ENCODE results near the gene S100A16.

S100A16 gene, protein sequence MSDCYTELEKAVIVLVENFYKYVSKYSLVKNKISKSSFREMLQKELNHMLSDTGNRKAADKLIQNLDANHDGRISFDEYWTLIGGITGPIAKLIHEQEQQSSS

DNA sequence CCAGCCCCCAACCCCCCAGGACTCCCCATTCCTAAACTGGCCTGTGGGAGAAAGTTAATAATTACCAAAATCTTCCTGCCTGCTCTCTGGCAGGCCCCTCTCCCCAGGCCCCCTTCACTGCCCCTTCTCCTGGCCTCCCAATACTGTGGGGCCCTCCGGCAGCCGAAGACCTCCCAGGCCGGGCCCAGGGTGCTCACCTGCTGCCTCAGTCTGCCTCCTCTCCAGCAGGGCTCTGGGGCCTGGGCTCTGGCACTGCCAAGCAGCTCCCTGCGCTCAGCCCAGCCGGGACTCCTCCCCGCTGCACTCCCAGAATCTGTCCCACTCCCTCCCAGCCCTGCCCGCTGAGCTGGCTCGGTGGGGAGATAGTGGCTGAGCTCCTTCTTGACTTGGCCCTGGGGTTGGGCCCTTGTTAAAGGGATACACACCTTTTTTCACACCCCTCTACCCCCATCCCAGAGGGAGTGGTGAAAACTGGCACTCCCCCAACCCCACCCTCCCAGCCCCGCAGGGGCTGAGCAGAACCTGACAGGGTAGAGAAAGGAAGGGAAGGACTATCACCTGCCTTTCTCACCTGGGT, at the start of gene S100A16:
Gene S100A16, minus strand, starts transcription at position 383 of the 577 bp plus-strand sequence. CDS start 4,986 bp downstream, outside the sequence.
- Histone ChIP-seq H3K4me1 (ENCODE audit: control insufficient read depth, low read depth, low read length) (peaks cover 28% of the 10 kb centered on the region), H3K27ac (ENCODE audit: low read length) (no peak within 1 kb of the TSS), H3K9me3 (ENCODE audit: control insufficient read depth, low read depth, low read length) (no peaks in the 10 kb centered on the region), H3K36me3 (ENCODE audit: control insufficient read depth, low read depth, low read length) (no peaks in the 10 kb centered on the region), H3K27me3 (ENCODE audit: control insufficient read depth, insufficient read depth, low read length) (no peaks in the 10 kb centered on the region), H3K9ac (ENCODE audit: low read length) (peak within 1 kb of the TSS; percentile 6), H3K4me3 (ENCODE audit: low read length) (peak within 1 kb of the TSS; percentile 48)

DNA sequence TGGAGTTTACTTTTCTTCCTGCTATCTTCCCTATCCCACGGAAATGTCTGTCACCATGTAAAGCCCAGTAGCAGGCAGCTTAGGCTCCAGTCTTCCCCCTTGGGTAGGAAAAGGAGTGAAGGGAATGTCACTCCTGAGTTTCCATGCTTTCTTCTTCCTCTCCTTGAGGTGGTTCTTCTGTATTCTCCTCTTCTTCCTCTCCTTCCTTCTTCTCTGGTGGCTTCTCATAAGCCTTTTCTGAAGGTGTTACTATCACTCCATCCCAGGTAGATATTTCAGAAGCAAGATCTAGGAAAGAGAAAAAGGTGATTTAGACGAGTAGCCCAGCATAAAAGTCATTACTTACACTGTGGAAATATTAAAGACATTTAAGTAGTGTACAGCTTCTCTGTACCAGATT, 49.3 kb upstream of the S100A16 start:
- Histone ChIP-seq H3K27ac (ENCODE audit: low read length) (no peak overlapping the region), H3K9me3 (ENCODE audit: control insufficient read depth, low read depth, low read length) (no peaks in the 10 kb centered on the region), H3K4me1 (ENCODE audit: control insufficient read depth, low read depth, low read length) (peaks cover 3% of the 10 kb centered on the region), H3K9ac (ENCODE audit: low read length) (no peak overlapping the region), H3K27me3 (ENCODE audit: control insufficient read depth, insufficient read depth, low read length) (no peaks in the 10 kb centered on the region), H3K36me3 (ENCODE audit: control insufficient read depth, low read depth, low read length) (peaks cover 64% of the 10 kb centered on the region), H3K4me3 (ENCODE audit: low read length) (no peak overlapping the region)

DNA sequence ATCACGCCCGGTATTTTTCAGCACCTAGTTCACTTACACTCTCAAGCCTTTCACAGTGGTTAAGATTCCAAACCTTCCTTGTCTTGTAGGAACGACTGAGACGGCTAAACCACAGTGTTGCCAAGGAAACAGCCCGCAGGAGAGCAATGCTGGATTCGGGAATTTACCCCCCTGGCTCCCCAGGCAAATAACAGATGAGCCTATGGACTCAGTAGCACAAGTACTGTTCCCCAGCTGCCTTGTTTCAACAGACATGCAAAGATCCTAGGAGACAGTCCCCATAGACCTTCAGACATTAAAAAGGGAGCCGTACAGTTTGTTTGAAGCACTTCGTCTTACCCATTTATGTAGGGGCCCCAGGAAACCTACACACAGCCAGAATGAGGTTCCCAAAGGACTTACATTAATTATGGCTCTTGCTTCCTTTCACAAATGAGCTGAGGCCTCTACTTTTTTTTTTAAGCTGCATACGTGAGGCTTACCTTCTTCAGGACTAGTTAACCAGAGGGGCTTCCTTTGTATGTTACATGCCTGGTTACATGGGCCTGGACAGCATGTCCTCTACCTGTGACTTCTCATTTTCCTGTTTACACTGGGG, 48.3 kb upstream of the S100A16 start:
- Histone ChIP-seq H3K4me1 (ENCODE audit: control insufficient read depth, low read depth, low read length) (peaks cover 3% of the 10 kb centered on the region), H3K9ac (ENCODE audit: low read length) (no peak overlapping the region), H3K9me3 (ENCODE audit: control insufficient read depth, low read depth, low read length) (no peaks in the 10 kb centered on the region), H3K27me3 (ENCODE audit: control insufficient read depth, insufficient read depth, low read length) (no peaks in the 10 kb centered on the region), H3K4me3 (ENCODE audit: low read length) (no peak overlapping the region), H3K36me3 (ENCODE audit: control insufficient read depth, low read depth, low read length) (peaks cover 54% of the 10 kb centered on the region), H3K27ac (ENCODE audit: low read length) (no peak overlapping the region)

DNA sequence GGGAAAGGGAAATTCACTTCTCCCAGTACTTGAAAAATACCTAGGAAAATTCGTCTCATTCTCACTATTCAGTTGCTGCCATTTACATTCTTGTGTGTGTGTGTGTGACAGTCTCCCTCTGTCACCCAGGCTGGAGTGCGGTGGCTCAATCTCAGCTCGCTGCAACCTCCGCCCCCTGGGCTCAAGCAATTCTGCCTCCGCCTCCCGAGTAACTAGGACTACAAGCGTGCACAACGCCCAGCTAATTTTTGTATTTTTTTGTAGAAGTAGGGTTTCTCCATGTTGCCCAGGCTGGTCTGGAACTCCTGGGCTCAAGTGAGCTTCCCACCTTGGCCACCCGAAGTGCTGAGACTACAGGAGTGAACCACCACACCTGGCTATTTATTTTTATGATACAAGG, 46.7 kb upstream of the S100A16 start:
- H3K4me1 ChIP-seq (ENCODE audit: control insufficient read depth, low read depth, low read length), result peaks cover 3% of the 10 kb centered on the region
- H3K9me3 ChIP-seq (ENCODE audit: control insufficient read depth, low read depth, low read length), result no peaks in the 10 kb centered on the region
- H3K27me3 ChIP-seq (ENCODE audit: control insufficient read depth, insufficient read depth, low read length), result no peaks in the 10 kb centered on the region
- H3K27ac ChIP-seq (ENCODE audit: low read length), result no peak overlapping the region
- H3K4me3 ChIP-seq (ENCODE audit: low read length), result peak overlapping the region; percentile 93
- H3K36me3 ChIP-seq (ENCODE audit: control insufficient read depth, low read depth, low read length), result peaks cover 38% of the 10 kb centered on the region
- H3K9ac ChIP-seq (ENCODE audit: low read length), result no peak overlapping the region

DNA sequence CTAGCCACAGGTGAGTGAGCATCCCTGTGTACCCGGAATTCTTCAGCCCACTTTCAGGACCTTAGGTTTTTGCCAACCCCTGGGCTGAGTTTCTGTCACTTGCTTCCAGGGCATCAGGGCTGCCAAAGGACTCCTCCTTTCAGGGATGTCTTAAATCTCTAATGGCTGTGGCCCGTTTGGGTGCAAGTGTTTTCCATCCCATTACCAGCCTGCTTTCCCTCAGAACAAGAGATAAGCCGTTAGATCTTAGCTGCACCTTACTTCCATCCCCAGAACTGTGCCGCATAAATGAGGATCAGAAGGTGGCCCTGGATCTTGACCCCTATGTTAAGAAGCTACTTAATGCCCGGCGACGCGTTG, 46.2 kb upstream of the S100A16 start:
- H3K27ac ChIP-seq (ENCODE audit: low read length), result peak overlapping the region; percentile 50

DNA sequence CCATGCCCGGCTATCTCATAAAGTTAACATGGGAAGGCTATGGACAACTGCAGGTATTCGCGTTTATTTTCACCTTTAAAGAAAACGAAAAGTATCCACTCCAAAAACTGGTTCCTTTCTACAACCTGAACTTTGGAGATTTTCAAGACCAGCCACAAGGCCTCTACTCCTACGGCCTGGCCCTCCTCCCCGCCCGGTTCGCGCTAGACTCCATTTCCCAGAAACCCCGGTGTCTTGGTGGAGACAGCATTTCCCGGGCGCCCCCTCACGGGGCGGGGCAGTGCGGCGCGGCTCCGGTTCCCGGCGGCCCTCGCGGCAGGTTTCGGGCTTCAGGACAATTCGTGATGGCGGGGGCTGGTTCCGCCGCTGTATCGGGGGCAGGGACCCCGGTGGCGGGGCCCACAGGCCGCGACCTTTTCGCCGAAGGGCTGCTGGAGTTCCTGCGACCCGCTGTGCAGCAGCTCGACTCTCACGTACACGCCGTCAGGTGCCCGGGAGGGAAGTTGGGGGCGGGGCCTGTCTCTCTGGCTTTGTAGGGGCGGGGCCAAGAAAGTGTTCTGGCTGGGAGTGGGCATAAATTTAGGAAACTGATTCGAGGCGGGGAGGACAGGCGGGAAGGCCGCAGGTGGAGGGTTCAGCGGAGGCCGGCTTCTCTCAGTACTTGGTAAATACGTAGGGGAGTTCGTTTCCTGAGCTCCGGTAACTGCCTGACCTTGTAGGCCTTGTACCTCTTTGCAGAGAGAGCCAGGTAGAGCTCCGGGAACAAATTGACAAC, 45.6 kb upstream of the S100A16 start, which contains the start of gene SNAPIN:
Gene SNAPIN, plus strand, starts transcription at position 304 of the 775 bp plus-strand sequence. Its CDS starts 41 bp downstream, at position 345.
- Histone ChIP-seq H3K4me1 (ENCODE audit: control insufficient read depth, low read depth, low read length) (peaks cover 3% of the 10 kb centered on the region), H3K36me3 (ENCODE audit: control insufficient read depth, low read depth, low read length) (peaks cover 27% of the 10 kb centered on the region), H3K9ac (ENCODE audit: low read length) (peak within 1 kb of the TSS; percentile 81), H3K27ac (ENCODE audit: low read length) (peak within 1 kb of the TSS; percentile 50), H3K9me3 (ENCODE audit: control insufficient read depth, low read depth, low read length) (no peaks in the 10 kb centered on the region), H3K4me3 (ENCODE audit: low read length) (peak within 1 kb of the TSS; percentile 93), H3K27me3 (ENCODE audit: control insufficient read depth, insufficient read depth, low read length) (no peaks in the 10 kb centered on the region)

More for the DNA sequence above, 46.2 kb upstream of the S100A16 start:
- peak overlapping the region; percentile 93 for H3K4me3 ChIP-seq (ENCODE audit: low read length)
- H3K27me3 ChIP-seq (ENCODE audit: control insufficient read depth, insufficient read depth, low read length), result no peaks in the 10 kb centered on the region
- H3K36me3 ChIP-seq (ENCODE audit: control insufficient read depth, low read depth, low read length), result peaks cover 33% of the 10 kb centered on the region
- H3K4me1 ChIP-seq (ENCODE audit: control insufficient read depth, low read depth, low read length), result peaks cover 3% of the 10 kb centered on the region
- H3K9me3 ChIP-seq (ENCODE audit: control insufficient read depth, low read depth, low read length), result no peaks in the 10 kb centered on the region
- peak overlapping the region; percentile 81 for H3K9ac ChIP-seq (ENCODE audit: low read length)

DNA sequence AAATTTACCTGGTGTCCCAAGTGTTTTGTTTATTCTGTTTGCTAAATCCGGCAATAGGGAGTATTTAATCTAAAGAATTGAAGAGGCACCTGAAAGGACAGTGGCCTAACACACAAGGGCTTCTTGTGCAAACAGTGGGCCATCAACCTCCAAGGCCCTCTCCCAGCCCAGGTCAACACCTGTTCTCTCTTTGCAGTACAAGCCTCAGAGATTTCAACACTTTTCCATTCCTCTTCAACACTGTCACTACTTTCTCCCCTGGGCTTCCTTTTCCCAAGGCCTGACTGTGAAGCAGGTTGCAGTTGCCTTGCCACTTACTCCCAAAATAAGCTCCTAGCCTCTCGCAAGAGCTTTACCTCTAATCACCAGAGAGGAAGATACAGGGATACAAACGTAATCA, 42.4 kb upstream of the S100A16 start:
- H3K4me1 ChIP-seq (ENCODE audit: control insufficient read depth, low read depth, low read length), result peaks cover 3% of the 10 kb centered on the region
- H3K4me3 ChIP-seq (ENCODE audit: low read length), result no peak overlapping the region
- no peaks in the 10 kb centered on the region for H3K36me3 ChIP-seq (ENCODE audit: control insufficient read depth, low read depth, low read length)
- H3K27ac ChIP-seq (ENCODE audit: low read length), result no peak overlapping the region
- no peaks in the 10 kb centered on the region for H3K27me3 ChIP-seq (ENCODE audit: control insufficient read depth, insufficient read depth, low read length)
- H3K9me3 ChIP-seq (ENCODE audit: control insufficient read depth, low read depth, low read length), result no peaks in the 10 kb centered on the region
- H3K9ac ChIP-seq (ENCODE audit: low read length), result no peak overlapping the region

DNA sequence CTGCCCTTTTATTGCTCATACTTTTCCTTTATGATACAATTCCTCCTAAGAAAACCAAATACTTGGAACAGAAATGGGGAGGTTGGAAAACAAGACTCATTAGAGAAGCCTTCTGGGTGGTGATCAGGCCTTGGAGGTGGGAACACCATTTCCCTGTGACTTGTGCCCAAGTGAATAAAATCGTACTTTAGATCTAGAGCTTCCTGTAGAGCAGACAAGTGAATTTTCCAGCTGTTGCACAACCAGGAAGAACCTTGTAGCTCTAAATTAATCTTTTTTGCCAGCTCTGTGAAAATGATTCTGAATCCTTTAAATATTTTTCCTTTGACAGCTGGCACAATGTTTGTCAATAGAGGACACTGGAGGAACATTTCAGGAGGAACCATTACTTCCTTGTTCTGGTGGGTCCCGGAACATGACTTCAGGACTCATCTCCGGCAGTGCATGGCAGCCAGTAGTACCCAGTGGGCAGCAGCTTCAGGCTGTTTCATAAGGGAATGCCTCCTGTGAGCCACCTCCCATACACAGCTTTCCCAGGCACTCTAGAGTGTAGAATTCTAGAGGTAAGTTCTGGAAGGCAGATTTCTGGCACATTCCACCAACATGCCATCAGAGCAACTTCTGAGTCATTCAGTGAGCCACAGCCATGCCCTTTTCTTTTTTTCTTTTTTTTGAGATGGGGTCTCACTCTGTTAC, 40.0 kb upstream of the S100A16 start:
- H3K4me3 ChIP-seq (ENCODE audit: low read length), result no peak overlapping the region
- H3K9me3 ChIP-seq (ENCODE audit: control insufficient read depth, low read depth, low read length), result no peaks in the 10 kb centered on the region
- H3K36me3 ChIP-seq (ENCODE audit: control insufficient read depth, low read depth, low read length), result no peaks in the 10 kb centered on the region
- H3K27me3 ChIP-seq (ENCODE audit: control insufficient read depth, insufficient read depth, low read length), result no peaks in the 10 kb centered on the region
- no peaks in the 10 kb centered on the region for H3K4me1 ChIP-seq (ENCODE audit: control insufficient read depth, low read depth, low read length)
- H3K9ac ChIP-seq (ENCODE audit: low read length), result no peak overlapping the region
- H3K27ac ChIP-seq (ENCODE audit: low read length), result no peak overlapping the region

DNA sequence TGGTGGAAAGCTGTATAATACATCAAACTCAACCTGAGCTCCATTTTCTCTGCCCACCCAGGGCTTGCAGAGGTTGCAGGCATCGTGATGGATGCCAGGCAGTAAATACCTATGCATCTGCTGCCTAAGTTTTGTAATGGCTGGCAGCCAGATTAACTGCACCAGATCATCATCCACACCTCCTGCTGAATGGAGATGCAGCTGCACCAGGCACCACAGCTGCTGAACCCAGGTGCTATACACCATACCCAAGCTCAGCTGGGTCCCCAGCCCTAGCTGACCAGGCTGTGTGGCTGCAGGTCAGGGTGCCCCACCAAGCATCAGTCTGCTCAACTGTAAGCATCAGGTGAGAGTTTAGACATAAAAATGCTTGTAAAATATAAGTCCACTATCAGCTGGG, 38.8 kb upstream of the S100A16 start:
- no peaks in the 10 kb centered on the region for H3K36me3 ChIP-seq (ENCODE audit: control insufficient read depth, low read depth, low read length)
- H3K4me3 ChIP-seq (ENCODE audit: low read length), result no peak overlapping the region
- no peak overlapping the region for H3K9ac ChIP-seq (ENCODE audit: low read length)
- no peak overlapping the region for H3K27ac ChIP-seq (ENCODE audit: low read length)
- H3K4me1 ChIP-seq (ENCODE audit: control insufficient read depth, low read depth, low read length), result no peaks in the 10 kb centered on the region
- no peaks in the 10 kb centered on the region for H3K27me3 ChIP-seq (ENCODE audit: control insufficient read depth, insufficient read depth, low read length)
- H3K9me3 ChIP-seq (ENCODE audit: control insufficient read depth, low read depth, low read length), result no peaks in the 10 kb centered on the region

DNA sequence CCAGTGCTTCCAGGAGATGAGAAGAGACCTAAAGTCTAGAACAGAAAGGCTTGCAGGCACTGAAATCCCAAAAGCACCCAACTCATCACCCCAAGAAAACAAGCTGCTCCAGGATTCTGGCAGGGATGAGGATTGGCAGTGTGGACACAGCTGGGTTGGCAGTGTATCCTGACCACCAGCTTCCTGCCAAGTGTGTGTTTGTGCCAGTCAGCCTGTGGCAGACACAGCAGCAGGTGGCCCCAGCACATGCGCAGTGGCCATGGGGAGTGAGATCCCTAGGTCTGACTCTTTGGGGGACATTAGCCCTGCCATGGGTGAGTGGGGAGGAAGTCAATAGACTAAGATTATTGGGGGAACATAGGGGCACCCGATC, 36.9 kb upstream of the S100A16 start:
- H3K9ac ChIP-seq (ENCODE audit: low read length), result no peak overlapping the region
- no peak overlapping the region for H3K27ac ChIP-seq (ENCODE audit: low read length)
- no peaks in the 10 kb centered on the region for H3K4me1 ChIP-seq (ENCODE audit: control insufficient read depth, low read depth, low read length)
- H3K36me3 ChIP-seq (ENCODE audit: control insufficient read depth, low read depth, low read length), result peaks cover 17% of the 10 kb centered on the region
- no peaks in the 10 kb centered on the region for H3K27me3 ChIP-seq (ENCODE audit: control insufficient read depth, insufficient read depth, low read length)
- no peaks in the 10 kb centered on the region for H3K9me3 ChIP-seq (ENCODE audit: control insufficient read depth, low read depth, low read length)
- H3K4me3 ChIP-seq (ENCODE audit: low read length), result no peak overlapping the region

DNA sequence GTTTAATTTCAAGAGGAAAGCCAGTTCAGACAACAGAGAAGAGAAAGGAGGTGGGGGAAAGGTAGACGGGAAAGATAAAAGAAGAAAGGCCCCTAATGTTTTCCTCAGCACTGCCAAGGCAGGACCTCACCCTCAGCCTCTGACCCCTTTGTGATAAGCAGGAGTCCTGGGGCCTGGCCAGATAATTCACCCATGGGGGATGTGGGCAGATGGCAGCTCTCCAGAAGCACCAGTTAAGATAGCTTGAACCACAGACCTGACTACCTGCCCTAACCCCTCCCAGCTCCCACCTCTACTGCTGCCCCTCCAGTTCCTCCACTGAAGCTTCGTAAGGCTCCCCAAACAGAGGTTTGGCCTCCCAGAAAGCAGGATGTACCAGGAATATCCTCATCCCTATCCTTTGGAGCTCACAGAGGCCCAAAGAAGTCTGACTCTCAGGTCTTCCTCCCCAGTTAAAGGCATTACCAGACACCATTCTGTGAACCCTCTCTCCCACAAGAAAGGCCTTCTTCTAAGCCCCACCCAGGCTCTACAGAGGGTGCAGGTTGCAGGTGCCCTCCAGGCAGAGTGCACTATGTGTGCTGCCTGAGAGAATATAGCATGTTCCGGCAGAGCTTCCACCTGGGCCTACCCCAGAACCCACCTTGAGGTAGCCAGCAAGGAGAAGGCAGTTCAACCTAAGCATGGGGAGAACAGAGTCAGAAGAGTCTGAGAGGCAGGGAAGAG, 36.4 kb upstream of the S100A16 start:
- Histone ChIP-seq H3K4me3 (ENCODE audit: low read length) (no peak overlapping the region), H3K9ac (ENCODE audit: low read length) (no peak overlapping the region), H3K27ac (ENCODE audit: low read length) (no peak overlapping the region), H3K4me1 (ENCODE audit: control insufficient read depth, low read depth, low read length) (no peaks in the 10 kb centered on the region), H3K9me3 (ENCODE audit: control insufficient read depth, low read depth, low read length) (no peaks in the 10 kb centered on the region), H3K36me3 (ENCODE audit: control insufficient read depth, low read depth, low read length) (peaks cover 23% of the 10 kb centered on the region), H3K27me3 (ENCODE audit: control insufficient read depth, insufficient read depth, low read length) (no peaks in the 10 kb centered on the region)
